ENCODE data around the gene YPEL5. TPM values are rescaled to one million over a fixed set of nuclear protein-coding genes. Genes with fewer than 3 reads are reported as not detected.

YPEL5 gene
- total RNA-seq, 2 donors from 2014 or later, result 83.9 to 103 TPM

- no peaks in the 10 kb centered on the region for H3K9me3 ChIP-seq
- no peak for ATAC-seq (ENCODE audit: insufficient number of reproducible peaks, low FRiP score, low read depth)
- peaks cover 52 to 87% of the 10 kb centered on the region in 2 donors for H3K4me1 ChIP-seq (ENCODE audit: control insufficient read depth in 1 of 2, low read depth in 2 of 2)
- H3K27ac ChIP-seq, result no peak overlapping the region
- peaks cover 3% of the 10 kb centered on the region for H3K36me3 ChIP-seq
- no peak overlapping the region for H3K4me3 ChIP-seq
- TF ChIP-seq CTCF (IDR thresholded peaks at IDR 0.05), result no peak
- no peak for DNase-seq (ENCODE audit: low spot score)
- no peaks in the 10 kb centered on the region for H3K27me3 ChIP-seq (replicated peaks; ENCODE audit: insufficient read depth)
These were observed 5.6 kb downstream of the YPEL5 start for GRCh38 chr2:30152385-30152784.

- H3K9me3 ChIP-seq, result no peaks in the 10 kb centered on the region
- DNase-seq (ENCODE audit: low spot score) (no peak), ATAC-seq (ENCODE audit: insufficient number of reproducible peaks, low FRiP score, low read depth) (no peak)
- peaks cover 23% of the 10 kb centered on the region for H3K36me3 ChIP-seq
- no peaks in the 10 kb centered on the region for H3K27me3 ChIP-seq (replicated peaks; ENCODE audit: insufficient read depth)
- H3K4me3 ChIP-seq, result no peak overlapping the region
- H3K4me1 ChIP-seq (ENCODE audit: control insufficient read depth in 1 of 2, low read depth in 2 of 2), result peaks cover 31 to 70% of the 10 kb centered on the region in 2 donors
- no peak for TF ChIP-seq CTCF (IDR thresholded peaks at IDR 0.05)
- H3K27ac ChIP-seq, result no peak overlapping the region
These were observed 8.4 kb downstream of the YPEL5 start for GRCh38 chr2:30155202-30155601.

GRCh38 chr2:30155889-30156658 lies 9.3 kb downstream of the YPEL5 start:
- TF ChIP-seq CTCF (IDR thresholded peaks at IDR 0.05), result no peak
- DNase-seq (ENCODE audit: low spot score), result no peak
- Histone ChIP-seq H3K4me1 (ENCODE audit: control insufficient read depth in 1 of 2, low read depth in 2 of 2) (peaks cover 22 to 61% of the 10 kb centered on the region in 2 donors), H3K27me3 (replicated peaks; ENCODE audit: insufficient read depth) (no peaks in the 10 kb centered on the region), H3K9me3 (no peaks in the 10 kb centered on the region), H3K4me3 (no peak overlapping the region), H3K36me3 (peaks cover 25% of the 10 kb centered on the region), H3K27ac (no peak overlapping the region)
- ATAC-seq (ENCODE audit: insufficient number of reproducible peaks, low FRiP score, low read depth), result no peak

GRCh38 chr2:30157616-30158015 lies 10.8 kb downstream of the YPEL5 start:
- DNase-seq (ENCODE audit: low spot score) (no peak), ATAC-seq (ENCODE audit: insufficient number of reproducible peaks, low FRiP score, low read depth) (no peak)
- no peak overlapping the region for H3K4me3 ChIP-seq
- H3K36me3 ChIP-seq, result peaks cover 25% of the 10 kb centered on the region
- no peak overlapping the region for H3K27ac ChIP-seq
- peaks cover 15 to 47% of the 10 kb centered on the region in 2 donors for H3K4me1 ChIP-seq (ENCODE audit: control insufficient read depth in 1 of 2, low read depth in 2 of 2)
- no peak for TF ChIP-seq CTCF (IDR thresholded peaks at IDR 0.05)
- H3K27me3 ChIP-seq (replicated peaks; ENCODE audit: insufficient read depth), result no peaks in the 10 kb centered on the region
- H3K9me3 ChIP-seq, result no peaks in the 10 kb centered on the region

- Histone ChIP-seq H3K4me3 (no peak overlapping the region), H3K27me3 (replicated peaks; ENCODE audit: insufficient read depth) (no peaks in the 10 kb centered on the region), H3K4me1 (ENCODE audit: control insufficient read depth in 1 of 2, low read depth in 2 of 2) (peaks cover 6 to 28% of the 10 kb centered on the region in 2 donors), H3K9me3 (no peaks in the 10 kb centered on the region), H3K36me3 (peaks cover 25% of the 10 kb centered on the region), H3K27ac (no peak overlapping the region)
- TF ChIP-seq CTCF (IDR thresholded peaks at IDR 0.05), result no peak
- DNase-seq (ENCODE audit: low spot score) (no peak), ATAC-seq (ENCODE audit: insufficient number of reproducible peaks, low FRiP score, low read depth) (no peak)
These were observed 13.0 kb downstream of the YPEL5 start for GRCh38 chr2:30159766-30160165.
